Activated gamma-delta T cell treated with Interleukin-2 at 50 U/mL for 16 hours (primary cell): Measurements from ENCODE around the gene ETFA.

Experiments
- DNase-seq: peaks from one replicate; pipeline ENCODE4 v3.0.0-alpha.2; 2020

The ETFA gene

DNA sequence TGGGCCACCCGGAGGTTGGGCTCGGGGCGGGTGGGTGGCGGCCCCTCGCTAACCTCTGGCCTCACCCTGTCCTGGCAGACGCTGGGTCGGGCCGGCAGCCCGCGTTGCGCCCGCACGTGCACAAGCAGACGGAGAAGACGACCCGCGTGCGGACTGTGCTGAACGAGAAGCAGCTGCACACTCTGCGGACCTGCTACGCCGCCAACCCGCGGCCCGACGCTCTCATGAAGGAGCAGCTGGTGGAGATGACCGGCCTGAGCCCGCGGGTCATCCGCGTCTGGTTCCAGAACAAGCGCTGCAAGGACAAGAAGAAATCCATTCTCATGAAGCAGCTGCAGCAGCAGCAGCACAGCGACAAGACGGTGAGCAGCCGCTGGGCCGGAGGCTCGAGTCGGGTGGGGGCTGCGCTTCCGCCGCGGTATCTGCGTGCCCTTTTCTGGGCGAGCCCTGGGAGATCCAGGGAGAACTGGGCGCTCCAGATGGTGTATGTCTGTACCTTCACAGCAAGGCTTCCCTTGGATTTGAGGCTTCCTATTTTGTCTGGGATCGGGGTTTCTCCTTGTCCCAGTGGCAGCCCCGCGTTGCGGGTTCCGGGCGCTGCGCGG is 29.0 kb upstream of the ETFA start:
- DNase-seq = no peak

DNA sequence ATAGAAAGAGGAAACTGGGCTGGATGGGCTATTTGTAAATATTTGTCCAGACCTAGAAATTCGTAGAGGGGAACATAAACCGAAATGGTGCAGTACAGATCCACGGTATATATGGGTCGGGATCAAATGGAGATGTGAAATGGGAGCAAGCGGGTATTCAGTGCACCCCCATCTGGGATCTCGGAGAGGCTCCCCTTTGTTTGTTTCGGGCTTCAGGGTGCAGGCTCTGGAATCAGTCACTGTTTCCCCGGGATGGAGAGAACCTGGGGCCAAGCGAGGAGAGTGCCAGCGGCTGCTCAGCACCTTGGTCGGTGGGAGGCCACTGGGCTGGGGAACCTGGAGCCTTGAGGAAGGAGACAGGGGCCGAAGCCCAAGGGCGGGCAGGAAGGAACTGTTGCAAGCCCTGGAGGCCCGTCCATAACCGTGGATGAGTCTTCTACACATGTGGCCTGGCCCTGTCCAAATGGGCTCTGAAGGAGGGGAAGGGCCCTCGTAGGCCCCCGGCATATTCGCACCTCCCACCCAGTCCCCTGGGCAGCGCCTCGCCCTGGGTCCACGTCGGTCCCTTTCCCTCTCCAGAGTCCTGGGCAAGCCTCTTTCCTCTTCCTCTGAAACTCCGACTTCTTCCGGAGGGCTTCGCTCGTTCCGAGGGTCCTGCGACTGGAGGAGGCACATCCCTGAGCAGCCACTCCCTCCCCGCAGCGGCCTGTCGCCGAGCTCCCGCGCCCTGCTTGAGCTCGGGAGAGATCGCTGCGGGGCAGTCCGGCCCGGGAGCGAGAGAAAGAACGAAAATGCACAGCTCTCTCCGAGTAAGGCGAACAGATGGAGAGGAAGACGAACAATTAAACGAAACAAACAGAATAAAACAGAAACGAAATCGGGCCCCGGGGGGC is 28.3 kb upstream of the ETFA start:
- DNase-seq = no peak

DNA sequence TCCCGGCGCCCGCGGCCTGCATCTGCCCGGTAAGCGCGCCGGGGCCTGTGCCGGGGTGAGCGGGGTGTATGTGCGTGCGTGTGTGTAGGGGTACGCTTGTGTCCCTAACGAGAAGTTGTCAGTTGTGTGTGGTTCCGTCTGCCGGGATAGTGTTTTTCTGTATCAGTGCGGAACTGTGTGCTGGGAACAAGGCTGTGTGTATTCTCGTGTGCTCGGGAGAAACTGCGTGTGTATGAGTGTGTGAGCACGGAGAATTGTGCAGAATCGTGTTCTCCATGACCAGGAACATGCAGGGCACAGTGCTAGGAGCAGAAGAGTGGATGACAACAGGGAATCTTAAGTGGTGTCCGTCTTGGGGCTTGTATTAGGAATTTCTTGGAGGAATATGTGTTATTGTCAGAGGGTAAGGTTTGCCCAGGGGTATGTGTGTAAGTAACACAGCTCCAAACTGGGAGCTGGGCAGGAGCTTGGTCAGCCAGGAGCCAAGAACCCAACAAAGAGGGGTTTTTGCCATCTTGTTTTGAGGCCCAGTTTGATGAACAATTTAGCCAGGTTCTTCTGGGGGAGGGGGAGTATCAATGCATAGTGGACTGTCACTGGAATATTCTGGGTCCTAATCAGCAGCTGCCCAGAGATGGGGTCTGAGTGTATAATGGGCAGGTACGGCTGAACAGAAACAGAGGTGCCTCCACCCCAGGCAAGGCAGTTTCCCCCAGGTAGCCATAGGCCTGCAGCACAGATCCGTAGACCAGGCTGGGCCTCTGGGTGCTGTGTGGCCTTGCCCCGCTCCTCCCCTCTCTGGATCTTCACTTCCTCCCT is 27.4 kb upstream of the ETFA start:
- DNase-seq = no peak

- no peak for DNase-seq
These were observed 26.6 kb upstream of the ETFA start for GRCh38 chr15:76337696-76338485.

- no peak for DNase-seq
These were observed 25.9 kb upstream of the ETFA start for GRCh38 chr15:76337059-76337695.

GRCh38 chr15:76336254-76337058 is 25.2 kb upstream of the ETFA start, which contains the start of gene ISL2:
TSS of gene ISL2 (plus strand) at chr15:76336773. CDS start at chr15:76336884, 111 bp downstream.
- DNase-seq = no peak

DNA sequence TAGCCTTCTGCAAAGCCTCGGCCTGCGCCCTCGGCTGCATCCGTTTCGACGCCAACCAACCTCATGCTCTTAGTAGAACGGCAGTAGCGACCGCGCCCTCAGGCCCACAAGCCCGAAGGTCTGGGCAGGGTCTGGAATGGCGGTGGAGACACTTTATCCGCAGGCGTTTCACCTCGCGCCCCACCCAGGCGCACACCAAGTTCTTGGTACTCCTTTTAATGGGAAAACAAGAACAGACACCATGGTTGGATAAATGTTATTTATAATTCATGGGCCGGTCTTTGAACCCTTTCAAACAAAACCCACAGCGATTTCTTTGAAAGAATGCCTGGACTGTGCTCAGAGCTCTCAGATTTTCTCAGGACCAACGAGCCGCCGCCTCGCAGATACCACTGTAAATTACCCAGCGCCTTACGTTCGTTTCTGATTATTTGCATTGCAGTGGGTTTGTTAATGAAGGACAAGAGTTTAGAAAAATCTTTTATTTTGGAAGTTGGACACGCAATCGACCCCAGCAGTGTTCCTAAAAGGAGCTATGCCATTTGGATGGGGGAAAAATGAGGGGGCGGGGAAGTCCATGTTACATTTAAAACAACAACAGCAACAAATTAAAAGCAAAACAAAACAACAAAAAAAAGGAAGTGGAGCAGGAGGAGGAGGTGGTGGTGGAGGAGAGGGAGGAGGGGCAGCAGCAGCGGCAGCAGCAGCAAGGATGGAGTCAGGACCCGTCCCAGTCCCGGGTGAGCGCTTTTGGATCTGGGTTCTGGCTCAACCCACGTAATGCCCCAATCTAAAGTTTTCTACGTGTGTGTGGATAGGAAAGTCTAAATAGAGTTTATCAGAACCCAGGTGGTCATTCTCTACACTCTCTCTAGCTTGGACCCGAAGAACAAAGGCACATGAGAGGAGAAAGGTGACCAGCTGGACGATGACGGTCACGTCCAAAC is 24.3 kb upstream of the ETFA start:
- no peak for DNase-seq

GRCh38 chr15:76334438-76335306 is 23.4 kb upstream of the ETFA start:
- DNase-seq = no peak

DNA sequence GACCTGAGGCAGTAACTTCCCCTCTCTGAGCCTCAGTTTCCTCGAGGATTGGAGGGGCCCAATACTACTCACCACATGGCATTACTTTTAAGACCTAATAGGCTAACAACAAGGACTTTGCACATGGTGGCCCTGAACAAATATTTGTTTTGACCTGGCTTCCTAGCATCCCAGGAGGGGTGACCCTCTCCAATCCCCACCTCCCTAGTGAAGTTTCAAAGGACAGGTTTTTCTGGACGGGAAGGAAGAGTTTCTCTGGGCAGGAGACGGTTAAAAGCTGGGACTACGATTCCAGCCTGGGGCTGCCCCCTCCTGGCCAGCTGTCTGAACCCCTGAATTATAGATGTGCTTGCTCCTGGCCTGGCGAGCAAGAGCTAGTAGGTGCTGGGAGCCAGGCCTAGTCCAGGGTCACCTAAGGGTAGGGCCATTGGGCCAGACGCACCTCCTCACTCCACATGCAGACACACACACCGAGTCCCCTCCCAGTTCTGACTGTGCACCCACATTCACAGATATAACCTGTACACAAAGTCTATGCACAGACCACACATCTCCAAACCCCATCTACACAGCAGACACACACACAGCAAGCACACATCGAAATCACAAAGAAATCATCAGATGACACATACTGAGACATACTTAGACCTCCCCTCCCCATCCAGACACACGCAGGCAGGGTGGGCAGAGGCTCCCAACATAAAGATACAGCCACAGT is 22.6 kb upstream of the ETFA start:
- no peak for DNase-seq

DNA sequence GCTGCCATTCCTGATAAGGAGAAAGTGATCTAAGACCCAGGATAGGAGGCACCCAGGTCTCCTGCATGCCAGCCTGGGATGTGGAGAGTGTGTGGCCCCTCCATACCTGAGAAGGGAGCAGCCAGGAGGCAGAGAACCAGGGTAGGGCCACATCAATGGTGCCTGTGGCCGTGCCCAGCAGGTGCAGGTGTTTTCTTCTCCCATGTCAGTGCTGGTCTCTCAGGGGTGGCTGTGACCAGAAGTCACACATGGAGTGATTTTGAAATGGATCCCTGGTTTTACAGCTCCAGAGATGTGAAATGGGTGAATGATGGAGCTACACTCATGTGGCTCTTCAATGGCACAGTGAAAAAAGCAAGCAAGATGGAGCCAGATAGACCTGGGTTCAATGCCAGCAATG is 22.0 kb upstream of the ETFA start:
- no peak for DNase-seq

GRCh38 chr15:76332796-76333195 is 21.5 kb upstream of the ETFA start:
- DNase-seq = no peak

DNA sequence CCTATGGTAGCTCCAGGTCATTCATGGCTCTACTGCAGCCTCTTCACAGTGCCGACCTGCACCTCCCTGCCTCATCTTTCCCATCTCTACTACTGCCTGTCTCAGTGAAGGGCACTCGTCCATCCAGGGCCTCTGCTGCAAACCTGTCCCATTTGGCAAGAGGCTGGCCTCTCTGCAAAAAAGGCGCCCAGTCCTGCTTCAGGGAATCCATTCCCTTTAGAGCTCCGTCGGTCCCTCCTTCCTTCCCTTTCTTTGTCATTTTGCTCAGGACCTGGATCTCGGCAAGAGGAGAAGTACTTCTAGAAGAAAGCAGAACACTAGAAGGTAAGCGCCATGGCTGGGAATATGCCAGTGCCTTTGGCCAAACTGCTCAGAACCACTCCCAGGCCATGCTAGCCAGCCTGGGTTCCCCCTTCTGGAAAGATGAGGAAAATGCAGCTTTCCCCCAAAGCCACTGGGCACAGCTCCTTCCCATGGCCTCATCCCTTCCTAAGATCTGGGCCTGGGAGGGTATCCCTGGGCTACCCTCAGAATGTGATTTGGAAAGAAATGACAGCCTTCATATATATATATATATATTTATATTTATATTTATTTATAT is 18.9 kb upstream of the ETFA start:
- DNase-seq = no peak

GRCh38 chr15:76328958-76329357 is 17.7 kb upstream of the ETFA start:
- no peak for DNase-seq

GRCh38 chr15:76328106-76328696 is 16.9 kb upstream of the ETFA start:
- no peak for DNase-seq

GRCh38 chr15:76327191-76328105 is 16.2 kb upstream of the ETFA start:
- no peak for DNase-seq

DNA sequence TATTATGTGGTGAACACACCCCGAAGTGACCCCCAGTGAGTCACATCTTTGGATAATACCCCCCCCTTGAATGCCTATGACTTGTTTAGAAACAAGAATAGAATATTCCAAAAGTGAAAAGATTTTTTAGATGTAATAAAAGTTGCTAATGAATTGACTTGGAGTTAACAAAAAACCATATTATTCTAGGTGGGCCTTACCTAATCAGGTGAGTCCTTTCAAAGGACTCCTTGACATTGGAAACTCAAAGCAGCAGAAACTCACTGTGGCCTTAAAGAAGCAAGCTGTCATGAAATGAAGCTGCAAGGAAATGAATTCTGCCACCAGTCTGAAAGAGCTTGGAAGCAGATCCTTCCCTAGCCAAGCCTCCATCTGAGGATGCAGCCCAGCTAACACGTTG is 14.4 kb upstream of the ETFA start:
- no peak for DNase-seq
